ENCODE results near the gene GALNT4. TPM values are rescaled to one million over a fixed set of nuclear protein-coding genes. Genes with fewer than 3 reads are reported as not detected.
A peak's percentile ranks its signal among the peaks of the same experiment; 100 is the strongest.

GALNT4 gene
- total RNA-seq, 2 donors from 2014 or later, result 34.9 TPM

DNA sequence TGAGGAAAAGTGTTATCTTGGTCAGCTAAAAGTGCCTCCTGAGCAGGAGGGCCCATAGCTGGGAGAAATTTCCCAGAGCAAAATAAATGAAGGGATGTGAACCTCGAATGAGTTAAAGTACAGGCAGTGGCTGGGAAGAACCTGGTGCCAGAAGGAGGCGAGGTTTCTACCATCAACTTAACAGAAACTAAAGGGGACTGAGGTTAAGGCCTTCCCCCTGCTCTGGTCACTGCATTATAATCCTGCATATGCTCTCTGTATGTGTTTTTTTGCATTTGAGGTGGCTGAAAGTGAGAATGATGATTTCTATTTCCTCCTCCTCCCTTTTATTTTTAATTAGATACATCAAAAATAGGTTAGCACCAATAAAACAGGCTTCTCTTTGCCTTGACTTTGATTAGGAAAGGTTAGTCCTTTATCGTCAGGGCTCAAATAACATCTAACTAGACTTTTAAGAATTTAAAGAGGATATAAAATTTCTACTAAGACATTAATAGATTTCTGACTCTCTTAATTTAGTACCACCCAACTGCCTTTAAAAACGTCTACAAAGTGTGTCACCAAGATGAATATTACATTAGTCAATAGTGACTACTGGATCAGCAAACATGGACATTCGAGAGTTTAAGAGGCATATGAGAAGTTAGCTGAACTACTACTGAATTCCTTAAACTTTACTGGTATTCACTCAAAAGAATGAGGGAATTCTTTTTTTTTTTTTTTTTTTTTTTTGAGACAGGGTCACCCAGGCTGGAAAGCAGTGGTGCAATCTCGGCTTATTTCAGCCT is 49.2 kb downstream of the GALNT4 start:
- Mint-ChIP-seq H3K27ac (peak overlapping the region; percentile 79 to 85), H3K4me1 (ENCODE audit: low read depth in 2 of 2) (peaks cover 42 to 53% of the 10 kb centered on the region in 2 donors), H3K27me3 (no peaks in the 10 kb centered on the region), H3K4me3 (peak overlapping the region; percentile 63), H3K36me3 (no peaks in the 10 kb centered on the region), H3K9me3 (peaks cover 3% of the 10 kb centered on the region)
- no peak for ATAC-seq
- DNase-seq (ENCODE audit: low spot score), result no peak

DNA sequence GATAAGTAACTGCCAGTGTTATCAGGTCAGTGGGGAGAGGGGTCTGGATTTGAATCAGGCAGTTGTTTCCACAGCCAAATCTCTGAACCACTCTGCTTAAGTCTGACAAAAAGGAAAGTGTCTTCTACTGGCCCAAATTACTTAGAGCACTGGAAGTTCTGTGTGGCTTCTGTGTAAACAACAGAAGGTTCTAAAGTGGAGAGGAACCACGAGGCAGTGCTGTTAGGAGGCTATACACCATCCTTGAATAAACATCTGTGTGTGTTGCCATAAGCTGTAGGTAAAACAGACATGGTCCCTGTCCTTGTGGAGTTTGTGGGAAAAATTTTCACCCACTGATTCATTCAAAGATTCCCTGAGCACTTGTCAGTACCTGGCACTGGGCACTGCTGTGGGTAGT is 50.0 kb downstream of the GALNT4 start:
- H3K36me3 Mint-ChIP-seq, result no peaks in the 10 kb centered on the region
- H3K27ac Mint-ChIP-seq, result peak overlapping the region; percentile 79 to 85
- H3K9me3 Mint-ChIP-seq, result peaks cover 3% of the 10 kb centered on the region
- DNase-seq (ENCODE audit: low spot score) (no peak), ATAC-seq (peak in 1 of 2 donors; percentile 25)
- H3K4me3 Mint-ChIP-seq, result peak overlapping the region; percentile 63
- H3K4me1 Mint-ChIP-seq (ENCODE audit: low read depth in 2 of 2), result peaks cover 44 to 57% of the 10 kb centered on the region in 2 donors
- no peaks in the 10 kb centered on the region for H3K27me3 Mint-ChIP-seq

Other genes starting within 250 kb of the GALNT4 start
- 10 to 100 TPM; 49.4 to 65.9 TPM for gene DUSP6, start 172.3 kb downstream of the GALNT4 start, total RNA-seq
- 10 to 100 TPM; 61.3 to 76.3 TPM for gene POC1B, start 1.3 kb upstream of the GALNT4 start, total RNA-seq
- gene ATP2B1, start 184.0 kb upstream of the GALNT4 start, total RNA-seq, result 10 to 100 TPM; 45.5 to 57.3 TPM